HepG2 (cell line): Measurements from ENCODE around the gene MEF2A. TPM values are rescaled to one million over a fixed set of nuclear protein-coding genes. Genes with fewer than 3 reads are reported as not detected.

ENCODE experiments used
- ATAC-seq: fragments of 200-7000 bp; cut with Tn5 transposase; 3 replicates; pipeline ENCODE4 v1.9.1; 2020; ENCODE audit warnings: mild to moderate bottlenecking, moderate library complexity
- BruUV-seq: library from RNA; stranded (reverse); fragments of 400-500 nt; replicated peaks from 2 replicates; lab custom pipeline; 2021; lab: Mats Ljungman, UMichigan
- CTCF ChIA-PET: fragments of 300-600 bp; formaldehyde crosslinking; extraction: SDS; loops from one replicate; lab custom pipeline; 2021; ENCODE audit warnings: low total read pairs, inconsistent platforms, low intra/inter-chr PET ratio; lab: Yijun Ruan, JAX
- POLR2A ChIA-PET: fragments of 350-600 bp; sonication (Branson Sonifier 250); formaldehyde crosslinking; loops from one replicate; lab custom pipeline; 2020; ENCODE audit warnings: antibody characterized with exemption, inconsistent platforms; lab: Yijun Ruan, JAX
- DNase-seq: peaks from one replicate; pipeline ENCODE4 v3.0.0-alpha.2; 2015; ENCODE audit warnings: low spot score
- FAIRE-seq: peaks from 3 replicates; lab custom pipeline; 2011; peaks lifted over from hg19 to GRCh38; lab: Jason Lieb, UNC
- H2AFZ ChIP-seq: one replicate; pipeline ENCODE4 v1.6.1; 2011; ENCODE audit warnings: low read length, inconsistent platforms
- H3K27ac ChIP-seq: fragments of 300-600 bp; 3 replicates; pipeline ENCODE4 v1.8.0; 2011; ENCODE audit warnings: mixed run types, mild to moderate bottlenecking, mixed read lengths, low read length, inconsistent platforms; ENCODE audit not compliant: insufficient read depth; ENCODE audit errors: extremely low read length
- H3K27me3 ChIP-seq, 2 experiments: fragments of 200-600 bp in 1 of 2; 2 replicates in 1 of 2; 3 replicates in 1 of 2; pipeline versions ENCODE4 v1.6.0 to v1.8.0; 2011; ENCODE audit warnings: low read length in 2 of 2, mild to moderate bottlenecking in 2 of 2, moderate library complexity in 2 of 2, inconsistent platforms in 1 of 2; ENCODE audit not compliant: insufficient read depth in 2 of 2, control insufficient read depth in 1 of 2
- H3K36me3 ChIP-seq, 2 experiments: fragments of 200-600 bp in 1 of 2; replicated peaks in 1 of 2; 2 replicates in 1 of 2; 3 replicates in 1 of 2; pipeline versions ENCODE4 v1.5.1 to v1.8.0; 2011; ENCODE audit warnings: low read length in 2 of 2, inconsistent platforms in 1 of 2; ENCODE audit not compliant: insufficient read depth in 2 of 2, control insufficient read depth in 1 of 2
- H3K4me1 ChIP-seq: 2 replicates; pipeline ENCODE4 v1.5.1; 2012; ENCODE audit warnings: low read length, inconsistent platforms; ENCODE audit not compliant: insufficient read depth
- H3K4me2 ChIP-seq: 2 replicates; pipeline ENCODE4 v1.6.0; 2011; ENCODE audit warnings: low read depth, low read length, inconsistent platforms
- H3K4me3 ChIP-seq, 3 experiments: fragments of 200-600 bp in 1 of 3; sonication (generic), shearing (Covaris generic) in 1 of 3; replicated peaks in 1 of 3; 2 replicates each; pipeline ENCODE4 v1.5.1; 2011 to 2016; ENCODE audit warnings: low read length in 3 of 3, inconsistent platforms in 2 of 3, low read depth in 2 of 3, mild to moderate bottlenecking in 2 of 3, control low read depth in 1 of 3, mixed read lengths in 1 of 3; ENCODE audit not compliant: insufficient read depth in 1 of 3
- H3K79me2 ChIP-seq: one replicate; pipeline ENCODE4 v1.6.1; 2011; ENCODE audit warnings: low read length, inconsistent platforms; ENCODE audit not compliant: insufficient read depth
- H3K9ac ChIP-seq: 2 replicates; pipeline ENCODE4 v1.6.0; 2011; ENCODE audit warnings: mild to moderate bottlenecking, low read depth, low read length, inconsistent platforms; ENCODE audit not compliant: insufficient read depth
- H3K9me3 ChIP-seq: 2 replicates; pipeline ENCODE4 v1.5.1; 2012; ENCODE audit warnings: mild to moderate bottlenecking, low read length
- H4K20me1 ChIP-seq: 2 replicates; pipeline ENCODE4 v1.6.0; 2011; ENCODE audit warnings: inconsistent platforms, mild to moderate bottlenecking, low read length, moderate library complexity; ENCODE audit not compliant: insufficient read depth
- ADNP ChIP-seq: sonication (generic); formaldehyde crosslinking; IDR thresholded peaks from 2 replicates; pipeline ENCODE4 v1.4.0; 2020; ENCODE audit warnings: missing genetic modification reagents
- KLF12 ChIP-seq: sonication (generic); formaldehyde crosslinking; IDR thresholded peaks from 2 replicates; pipeline ENCODE4 v1.4.0; 2020; ENCODE audit warnings: missing genetic modification reagents, borderline replicate concordance
- KLF16 ChIP-seq, 2 experiments: sonication (generic) in 1 of 2; formaldehyde crosslinking in 1 of 2; IDR thresholded peaks; 2 replicates each; pipeline versions ENCODE4 v1.6.1 to v1.8.0; 2016 to 2023; ENCODE audit warnings: missing genetic modification reagents in 2 of 2, missing compliant biosample characterization in 1 of 2
- NFAT5 ChIP-seq: sonication (generic); formaldehyde crosslinking; IDR thresholded peaks from 2 replicates; pipeline ENCODE4 v1.4.0; 2020; ENCODE audit warnings: missing genetic modification reagents
- PHF21A ChIP-seq: sonication (generic); formaldehyde crosslinking; IDR thresholded peaks from 2 replicates; pipeline ENCODE4 v1.5.0; 2020; ENCODE audit warnings: mild to moderate bottlenecking, missing genetic modification reagents
- PPARG ChIP-seq: conservative IDR thresholded peaks from 2 replicates; pipeline ENCODE4 v1.6.1; 2016; ENCODE audit warnings: missing biosample characterization, missing genetic modification reagents
- REXO4 ChIP-seq: sonication (generic); formaldehyde crosslinking; IDR thresholded peaks from 2 replicates; pipeline ENCODE4 v1.8.0; 2022; ENCODE audit warnings: missing genetic modification reagents, mild to moderate bottlenecking, borderline replicate concordance
- ZFYVE20 ChIP-seq: sonication (generic); formaldehyde crosslinking; IDR thresholded peaks from 2 replicates; pipeline ENCODE4 v1.8.0; 2023; ENCODE audit warnings: low read depth, mild to moderate bottlenecking, moderate library complexity, missing genetic modification reagents, borderline replicate concordance
- ZGPAT ChIP-seq: IDR thresholded peaks from 2 replicates; pipeline ENCODE4 v1.6.1; 2016; ENCODE audit warnings: mild to moderate bottlenecking
- ZNF224 ChIP-seq: sonication (generic); formaldehyde crosslinking; IDR thresholded peaks from 2 replicates; pipeline ENCODE4 v1.5.0; 2020; ENCODE audit warnings: mild to moderate bottlenecking, missing genetic modification reagents
- ZNF605 ChIP-seq: sonication (generic); formaldehyde crosslinking; IDR thresholded peaks from 2 replicates; pipeline ENCODE4 v1.8.0; 2022; ENCODE audit warnings: mild to moderate bottlenecking, missing genetic modification reagents
- ZNF609 ChIP-seq: sonication (generic); formaldehyde crosslinking; IDR thresholded peaks from 2 replicates; pipeline ENCODE4 v1.4.0; 2020; ENCODE audit warnings: mild to moderate bottlenecking, missing genetic modification reagents, borderline replicate concordance
- ZNF850 ChIP-seq: sonication (generic); formaldehyde crosslinking; conservative IDR thresholded peaks from 2 replicates; pipeline ENCODE4 v1.9.0; 2021; ENCODE audit warnings: mild to moderate bottlenecking, missing genetic modification reagents
- WGBS: methylation state at CpG from one replicate; pipeline ENCODE4 v1.1.6; 2017; ENCODE audit warnings: low lambda C conversion rate; 5-methylcytosine and 5-hydroxymethylcytosine counted together
- in situ Hi-C: cut with HindIII; loops from 2 replicates; pipeline ENCODE4 v1.10.0; 2017; ENCODE audit warnings: low pct_unique_long_range_greater_than_20kb; ENCODE audit not compliant: extremely low pct_ligation_motif_present
- intact Hi-C: fragments of 100-400 bp; cut with micrococcal nuclease; formaldehyde crosslinking; loops from one replicate; pipeline ENCODE4 v1.10.0; 2022; ENCODE audit not compliant: unreplicated experiment
- polyA plus RNA-seq, 8 experiments: library from polyadenylated mRNA; depleted of rRNA in 3 of 8; stranded (reverse) in 7 of 8; unstranded in 1 of 8; fragments of >200 nt; fragmentation: Illumina TruSeq in 4 of 8; extraction: Trizol in 4 of 8; gene quantifications; 2 replicates each; pipeline versions ENCODE4 v1.2.1 to v1.2.3, GENCODE V29; 2011 to 2016; ENCODE audit warnings: low read depth in 4 of 8, missing spikeins in 1 of 8, mixed read lengths in 1 of 8; ENCODE audit not compliant: insufficient read depth in 1 of 8
- total RNA-seq, 5 experiments: library from RNA; depleted of rRNA; stranded (reverse); fragments of >200 nt; fragmentation: Illumina TruSeq; extraction: Trizol; gene quantifications; 2 replicates each; pipeline ENCODE4 v1.2.3, GENCODE V29; 2016; ENCODE audit warnings: low read depth in 1 of 5

The MEF2A gene
- total and polyA plus RNA-seq, 2 of the 13 experiments (the other 11 are each of a cell fraction or from before 2014, with no cell fraction given): 15.2 to 24.4 TPM

- intact Hi-C loops: no loop called here
- Histone ChIP-seq H3K9me3 (no peaks in the 10 kb centered on the region), H3K36me3 (peaks cover 1 to 12% of the 10 kb centered on the region in 2 experiments), H3K27ac (no peak overlapping the region), H3K4me1 (peaks cover 12% of the 10 kb centered on the region), H3K9ac (no peak overlapping the region), H4K20me1 (no peaks in the 10 kb centered on the region), H2AFZ (no peak overlapping the region), H3K27me3 (no peaks in the 10 kb centered on the region), H3K79me2 (no peaks in the 10 kb centered on the region), H3K4me3 (no peak overlapping the region), H3K4me2 (no peak overlapping the region)
- FAIRE-seq (no peak), DNase-seq (no peak), ATAC-seq (no peak)
- in situ Hi-C loops: loop anchor here (5.0 to 25.0 kb wide), 2 partner anchors 304 to 449 kb away; no protein-coding TSS in a partner anchor
- POLR2A ChIA-PET: interaction anchor here (2.5 kb wide), 1 partner anchor 17 kb away, joined by 10 read pairs; the partner anchor contains the start of gene LYSMD4
- CTCF ChIA-PET: no interaction called here
- BruUV-seq: no TSS peak
- WGBS: 93% methylated on average over 10 of the region's 10 CpGs
- TF ChIP-seq NFAT5 (no peak), ZNF605 (CRISPR knock-in tag) (no peak), REXO4 (CRISPR knock-in tag) (no peak), ZGPAT (CRISPR knock-in tag) (no peak), ZNF850 (no peak), PHF21A (CRISPR knock-in tag) (no peak), KLF16 (CRISPR knock-in tag; IDR thresholded peaks at IDR 0.05) (no peak), ZFYVE20 (CRISPR knock-in tag) (no peak), KLF12 (no peak), ZNF224 (CRISPR knock-in tag) (no peak), ADNP (no peak), PPARG (CRISPR knock-in tag) (no peak), ZNF609 (no peak)
These were observed 150.8 kb downstream of the MEF2A start for GRCh38 chr15:99716540-99717095.
